H1 (cell line): ENCODE results near the gene SLC6A18.

Source experiments
- ATF3 ChIP-seq: IDR thresholded peaks from 2 replicates; pipeline ENCODE4 v1.6.1; 2011; ENCODE audit warnings: low read depth, mild to moderate bottlenecking, low read length; ENCODE audit not compliant: insufficient read depth
- CEBPB ChIP-seq: IDR thresholded peaks from 2 replicates; pipeline ENCODE4 v1.6.1; 2012; ENCODE audit warnings: low read depth, low read length
- CTCF ChIP-seq, 3 experiments: IDR thresholded peaks; 1 replicate in 2 of 3; 2 replicates in 1 of 3; pipeline versions ENCODE4 v1.5.1 to v1.6.1; 2011; ENCODE audit warnings: low read length in 3 of 3, mild to moderate bottlenecking in 3 of 3, inconsistent platforms in 2 of 3, low read depth in 1 of 3, moderate library complexity in 1 of 3; ENCODE audit not compliant: insufficient read depth in 1 of 3; ENCODE audit errors: control extremely low read depth in 1 of 3
- HDAC6 ChIP-seq: IDR thresholded peaks from one replicate; pipeline ENCODE4 v1.7.1; 2012; ENCODE audit warnings: low read depth, mild to moderate bottlenecking, inconsistent platforms, low read length, moderate library complexity
- POLR2A ChIP-seq, 2 experiments: IDR thresholded peaks; 1 replicate in 1 of 2; 2 replicates in 1 of 2; pipeline ENCODE4 v1.6.1; 2011; ENCODE audit warnings: low read depth in 2 of 2, low read length in 2 of 2, mild to moderate bottlenecking in 2 of 2; ENCODE audit errors: control extremely low read depth in 1 of 2
- RFX5 ChIP-seq: IDR thresholded peaks from 2 replicates; pipeline ENCODE4 v1.6.1; 2011; ENCODE audit warnings: low read depth, low read length, improper control_type of control experiment, borderline replicate concordance
- TCF12 ChIP-seq: IDR thresholded peaks from 2 replicates; pipeline ENCODE4 v1.6.1; 2011; ENCODE audit warnings: low read depth, mild to moderate bottlenecking, low read length
- ZNF274 ChIP-seq: IDR thresholded peaks from 2 replicates; pipeline ENCODE4 v1.7.0; 2012; ENCODE audit warnings: low read length, borderline replicate concordance; ENCODE audit errors: extremely low read depth

- TF ChIP-seq CEBPB (no peak), TCF12 (no peak), HDAC6 (no peak), CTCF (IDR thresholded peaks at IDR 0.05; ENCODE audit: control extremely low read depth in 1 of 3, insufficient read depth in 1 of 3, low read depth in 1 of 3, low read length in 3 of 3) (no peak), RFX5 (no peak), ZNF274 (no peak), POLR2A (IDR thresholded peaks at IDR 0.05; ENCODE audit: control extremely low read depth in 1 of 2, low read depth in 2 of 2, low read length in 2 of 2) (no peak), ATF3 (no peak)
These were observed 2.9 kb downstream of the SLC6A18 start for GRCh38 chr5:1228120-1228519.
